PC-3 (cell line): Measurements from ENCODE around the gene DNAJC4. TPM values are rescaled to one million over a fixed set of nuclear protein-coding genes. Genes with fewer than 3 reads are reported as not detected.
A peak's percentile ranks its signal among the peaks of the same experiment; 100 is the strongest.

ENCODE experiments used
- ATAC-seq: fragments of 200-7000 bp; cut with Tn5 transposase; 2 replicates; pipeline ENCODE4 v1.9.1; 2020; ENCODE audit warnings: mild to moderate bottlenecking, moderate library complexity
- BruUV-seq: library from RNA; stranded (reverse); fragments of 400-500 nt; replicated peaks from 2 replicates; lab custom pipeline; 2021; lab: Mats Ljungman, UMichigan
- CTCF ChIA-PET: fragments of 300-600 bp; sonication (Branson Sonifier 250); formaldehyde crosslinking; loops from one replicate; lab custom pipeline; 2022; ENCODE audit warnings: antibody characterized with exemption; lab: Charles Lee
- POLR2A ChIA-PET: fragments of 300-600 bp; sonication (Branson Sonifier 250); formaldehyde crosslinking; loops from one replicate; lab custom pipeline; 2022; ENCODE audit warnings: antibody characterized with exemption; ENCODE audit not compliant: unreplicated experiment; lab: Charles Lee
- DNase-seq: peaks from one replicate; pipeline ENCODE4 v3.0.0-alpha.2; 2015
- H2AFZ ChIP-seq: fragments of 300-600 bp; sonication (generic); 2 replicates; pipeline ENCODE4 v1.6.0; 2016; ENCODE audit warnings: antibody characterized with exemption, low read length
- H3F3A ChIP-seq: fragments of 300-600 bp; sonication (generic); one replicate; pipeline ENCODE4 v1.6.0; 2017; ENCODE audit warnings: antibody characterized with exemption, low read length, control low read depth, mild to moderate bottlenecking; ENCODE audit not compliant: unreplicated experiment
- H3K27ac ChIP-seq: fragments of 300-600 bp; sonication (generic); 2 replicates; pipeline ENCODE4 v1.5.1; 2016; ENCODE audit warnings: mild to moderate bottlenecking, low read length
- H3K27me3 ChIP-seq: fragments of 300-600 bp; sonication (generic); 2 replicates; pipeline ENCODE4 v1.6.1; 2016; ENCODE audit warnings: low read length, mixed read lengths
- H3K36me3 ChIP-seq: fragments of 300-600 bp; sonication (generic); 2 replicates; pipeline ENCODE4 v1.6.1; 2016; ENCODE audit warnings: low read depth, mixed run types, low read length, mixed read lengths
- H3K4me1 ChIP-seq: fragments of 300-600 bp; sonication (generic); 2 replicates; pipeline ENCODE4 v1.5.1; 2016; ENCODE audit warnings: low read length; ENCODE audit not compliant: insufficient read depth
- H3K4me2 ChIP-seq: fragments of 300-600 bp; sonication (generic); 2 replicates; pipeline ENCODE4 v1.6.0; 2016; ENCODE audit warnings: low read length
- H3K4me3 ChIP-seq: fragments of 300-600 bp; sonication (generic); 2 replicates; pipeline ENCODE4 v1.5.1; 2016; ENCODE audit warnings: mild to moderate bottlenecking, low read length, mixed read lengths
- H3K79me2 ChIP-seq: fragments of 300-600 bp; sonication (generic); 2 replicates; pipeline ENCODE4 v1.6.1; 2017; ENCODE audit warnings: low read length, mixed read lengths
- H3K9ac ChIP-seq: fragments of 300-600 bp; sonication (generic); 2 replicates; pipeline ENCODE4 v1.6.0; 2016; ENCODE audit warnings: mild to moderate bottlenecking, low read length
- H3K9me2 ChIP-seq: fragments of 300-600 bp; sonication (generic); replicated peaks from 2 replicates; pipeline ENCODE4 v1.6.1; 2016; ENCODE audit warnings: mixed run types, low read length, mixed read lengths
- H3K9me3 ChIP-seq: fragments of 300-600 bp; sonication (generic); 2 replicates; pipeline ENCODE4 v1.6.1; 2016; ENCODE audit warnings: low read length, mixed read lengths
- H4K20me1 ChIP-seq: fragments of 300-600 bp; sonication (generic); 2 replicates; pipeline ENCODE4 v1.6.1; 2016; ENCODE audit warnings: low read length, mixed read lengths
- EZH2 ChIP-seq: fragments of 300-600 bp; sonication (generic); IDR thresholded peaks from one replicate; pipeline ENCODE4 v1.6.1; 2017; ENCODE audit warnings: antibody characterized with exemption, mild to moderate bottlenecking, low read length; ENCODE audit not compliant: unreplicated experiment
- EZH2phosphoT487 ChIP-seq: fragments of 300-600 bp; sonication (generic); IDR thresholded peaks from 2 replicates; pipeline ENCODE4 v1.6.1; 2018; ENCODE audit warnings: mild to moderate bottlenecking, antibody characterized with exemption, low read length, borderline replicate concordance
- intact Hi-C: fragments of 100-400 bp; cut with micrococcal nuclease; formaldehyde crosslinking; loops from 2 replicates; pipeline ENCODE4 v1.9.0; 2023
- total RNA-seq: library from RNA; depleted of rRNA; stranded (reverse); fragments of >200 nt; gene quantifications from 2 replicates; pipeline ENCODE4 v1.2.3, GENCODE V29; 2014
- TF ChIP-seq, protein P1 (sequence below): fragments of 300-600 bp; sonication (generic); conservative IDR thresholded peaks from 2 replicates; pipeline ENCODE4 v1.5.1; 2017; ENCODE audit warnings: antibody characterized with exemption, low read depth, mild to moderate bottlenecking, low read length

The DNAJC4 gene
- total RNA-seq, 1 experiment from 2014 or later, result 25.4 TPM

DNA sequence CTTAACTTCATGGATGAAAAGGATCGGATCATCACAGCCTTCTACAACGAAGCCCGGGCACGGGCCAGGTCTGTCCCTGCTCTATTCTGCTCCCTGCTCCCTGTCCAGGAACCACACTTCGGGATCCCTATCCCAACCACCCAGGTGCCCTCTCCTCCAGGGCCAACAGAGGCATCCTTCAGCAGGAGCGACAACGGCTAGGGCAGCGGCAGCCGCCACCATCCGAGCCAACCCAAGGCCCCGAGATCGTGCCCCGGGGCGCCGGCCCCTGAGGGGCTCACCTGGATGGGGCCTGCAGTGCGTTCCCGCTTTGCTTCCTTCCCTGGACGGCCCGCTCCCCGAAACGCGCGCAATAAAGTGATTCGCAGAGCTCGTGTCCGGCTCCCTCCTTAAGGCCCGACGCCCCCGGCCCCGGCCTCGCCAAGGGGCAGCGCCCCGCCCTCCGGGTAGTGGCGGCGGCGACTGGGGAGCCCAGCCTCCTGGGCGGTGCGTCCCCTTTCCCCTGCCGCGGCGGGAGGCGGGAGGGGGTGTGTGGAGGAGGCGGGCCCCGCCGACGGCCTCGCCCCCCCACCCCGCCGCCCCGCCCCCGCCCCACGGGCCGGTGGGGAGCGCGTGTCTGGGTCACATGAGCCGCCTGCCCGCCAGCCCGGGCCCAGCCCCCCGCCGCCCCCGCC is 3.7 kb downstream of the DNAJC4 start, which contains the start of gene VEGFB:
TSS of gene VEGFB (plus strand) at position 672 of the 674 bp plus-strand sequence. CDS start 250 bp downstream, outside the sequence.
- CTCF ChIA-PET, result no interaction called here
- no peak within 1 kb of the TSS for H3K27ac ChIP-seq

DNA sequence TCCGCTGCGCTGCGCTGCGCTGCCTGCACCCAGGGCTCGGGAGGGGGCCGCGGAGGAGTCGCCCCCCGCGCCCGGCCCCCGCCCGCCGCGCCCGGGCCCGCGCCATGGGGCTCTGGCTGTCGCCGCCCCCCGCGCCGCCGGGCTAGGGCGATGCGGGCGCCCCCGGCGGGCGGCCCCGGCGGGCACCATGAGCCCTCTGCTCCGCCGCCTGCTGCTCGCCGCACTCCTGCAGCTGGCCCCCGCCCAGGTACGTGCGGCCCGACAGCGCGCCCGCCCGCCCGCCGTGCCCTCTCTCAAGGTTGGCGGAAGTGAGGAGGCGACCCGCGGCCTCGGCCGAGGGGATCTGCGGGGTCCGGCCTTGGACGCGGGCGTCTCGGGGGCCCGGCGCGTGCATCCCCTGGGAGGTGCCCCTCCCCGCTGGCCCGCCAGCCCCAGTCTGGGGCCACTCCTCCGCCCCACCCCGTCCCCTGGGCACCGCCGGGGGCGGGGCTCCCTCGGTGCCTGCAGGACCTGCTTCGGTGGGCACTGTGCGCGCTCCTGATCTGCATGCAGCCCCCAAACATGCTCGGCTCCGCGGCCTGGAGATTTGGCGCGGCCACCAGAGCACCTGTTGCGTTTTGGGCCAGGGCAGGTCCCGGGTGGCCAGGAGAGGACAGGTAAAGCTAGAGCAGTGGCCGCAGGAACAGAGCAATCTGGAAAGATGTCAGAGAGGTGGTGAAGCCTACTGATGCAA is 4.5 kb downstream of the DNAJC4 start:
- no TSS peak for BruUV-seq
- H3K4me3 ChIP-seq, result peak overlapping the region; percentile 82
- TF ChIP-seq EZH2phosphoT487, result no peak
- TF ChIP-seq EZH2, result no peak
- TF ChIP-seq, protein P1, sequence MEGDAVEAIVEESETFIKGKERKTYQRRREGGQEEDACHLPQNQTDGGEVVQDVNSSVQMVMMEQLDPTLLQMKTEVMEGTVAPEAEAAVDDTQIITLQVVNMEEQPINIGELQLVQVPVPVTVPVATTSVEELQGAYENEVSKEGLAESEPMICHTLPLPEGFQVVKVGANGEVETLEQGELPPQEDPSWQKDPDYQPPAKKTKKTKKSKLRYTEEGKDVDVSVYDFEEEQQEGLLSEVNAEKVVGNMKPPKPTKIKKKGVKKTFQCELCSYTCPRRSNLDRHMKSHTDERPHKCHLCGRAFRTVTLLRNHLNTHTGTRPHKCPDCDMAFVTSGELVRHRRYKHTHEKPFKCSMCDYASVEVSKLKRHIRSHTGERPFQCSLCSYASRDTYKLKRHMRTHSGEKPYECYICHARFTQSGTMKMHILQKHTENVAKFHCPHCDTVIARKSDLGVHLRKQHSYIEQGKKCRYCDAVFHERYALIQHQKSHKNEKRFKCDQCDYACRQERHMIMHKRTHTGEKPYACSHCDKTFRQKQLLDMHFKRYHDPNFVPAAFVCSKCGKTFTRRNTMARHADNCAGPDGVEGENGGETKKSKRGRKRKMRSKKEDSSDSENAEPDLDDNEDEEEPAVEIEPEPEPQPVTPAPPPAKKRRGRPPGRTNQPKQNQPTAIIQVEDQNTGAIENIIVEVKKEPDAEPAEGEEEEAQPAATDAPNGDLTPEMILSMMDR, result no peak
- H3K27me3 ChIP-seq, result no peaks in the 10 kb centered on the region
- peaks cover 7% of the 10 kb centered on the region for H3F3A ChIP-seq
- H2AFZ ChIP-seq, result peak overlapping the region; percentile 69
- ChIA-PET CTCF (no interaction called here), POLR2A (interaction anchor here (0.5 kb wide), 1 partner anchor 883 kb away, joined by 4 read pairs; the partner anchor contains the start of gene ZNHIT2)
- no peaks in the 10 kb centered on the region for H3K9me2 ChIP-seq
- no peak overlapping the region for H3K27ac ChIP-seq
- peaks cover 48% of the 10 kb centered on the region for H3K4me1 ChIP-seq
- no peaks in the 10 kb centered on the region for H3K9me3 ChIP-seq
- intact Hi-C loops, result loop anchor here (5.0 kb wide), 1 partner anchor 48 kb away; the partner anchor contains the start of gene STIP1
- peaks cover 11% of the 10 kb centered on the region; the same call in 1 of the 2 replicates for H3K79me2 ChIP-seq
- H3K36me3 ChIP-seq, result no peaks in the 10 kb centered on the region; the same call in 1 of the 2 replicates
- ATAC-seq, result peak; percentile 32
- H3K9ac ChIP-seq, result no peak overlapping the region
- no peaks in the 10 kb centered on the region for H4K20me1 ChIP-seq
- peak overlapping the region; percentile 94 for H3K4me2 ChIP-seq
- DNase-seq, result peak; percentile 59

More for the DNA sequence above, 3.7 kb downstream of the DNAJC4 start, which contains the start of gene VEGFB:
- ATAC-seq (peak; percentile 42), DNase-seq (peak; percentile 69)
- no peaks in the 10 kb centered on the region for H3K9me2 ChIP-seq
- H3K27me3 ChIP-seq, result no peaks in the 10 kb centered on the region
- peak within 1 kb of the TSS; percentile 82 for H3K4me3 ChIP-seq
- H3K4me1 ChIP-seq, result peaks cover 47% of the 10 kb centered on the region
- no peaks in the 10 kb centered on the region for H4K20me1 ChIP-seq
- POLR2A ChIA-PET, result no interaction called here
- H3K9ac ChIP-seq, result peak within 1 kb of the TSS; percentile 26; the same call in 1 of the 2 replicates
- no peak for TF ChIP-seq EZH2
- no peak for TF ChIP-seq EZH2phosphoT487
- TF ChIP-seq, protein P1, result no peak
- no peaks in the 10 kb centered on the region; the same call in 1 of the 2 replicates for H3K36me3 ChIP-seq
- peak within 1 kb of the TSS; percentile 94 for H3K4me2 ChIP-seq
- H3K79me2 ChIP-seq, result peaks cover 11% of the 10 kb centered on the region; the same call in 1 of the 2 replicates
- H3F3A ChIP-seq, result peaks cover 5% of the 10 kb centered on the region
- TSS peak; percentile 39 for BruUV-seq
- intact Hi-C loops, result loop anchor here (5.0 kb wide), 1 partner anchor 47 kb away; the partner anchor contains the start of gene STIP1
- peak within 1 kb of the TSS; percentile 69 for H2AFZ ChIP-seq
- no peaks in the 10 kb centered on the region for H3K9me3 ChIP-seq
